ENCODE measurements around the gene OR2J1.
A peak's percentile ranks its signal among the peaks of the same experiment; 100 is the strongest.

Gene OR2J1

GRCh38 chr6:29099190-29099589 is at the start of gene OR2J1:
TSS of gene OR2J1 (plus strand) at chr6:29099490. CDS start at chr6:29100943, 1,453 bp downstream.
- Histone ChIP-seq H3K4me1 (ENCODE audit: insufficient read depth, low read length, severe bottlenecking) (no peaks in the 10 kb centered on the region), H3K9me2 (ENCODE audit: low read depth, low read length) (no peaks in the 10 kb centered on the region), H4K20me1 (ENCODE audit: insufficient read depth, low read length) (no peaks in the 10 kb centered on the region), H3K9ac (ENCODE audit: low read length) (no peak within 1 kb of the TSS), H2AFZ (ENCODE audit: low read length) (no peak within 1 kb of the TSS), H3K79me2 (ENCODE audit: insufficient read depth, low read length) (no peaks in the 10 kb centered on the region), H3K4me3 (ENCODE audit: low read depth, low read length, poor library complexity, severe bottlenecking) (no peak within 1 kb of the TSS), H3K36me3 (ENCODE audit: insufficient read depth, low read length) (no peaks in the 10 kb centered on the region), H3K4me2 (ENCODE audit: low read length) (no peak within 1 kb of the TSS), H3K9me3 (ENCODE audit: low read length) (no peaks in the 10 kb centered on the region), H3F3A (ENCODE audit: insufficient read depth, low read length) (no peaks in the 10 kb centered on the region), H3K27ac (ENCODE audit: low read depth, low read length, poor library complexity, severe bottlenecking) (no peak within 1 kb of the TSS), H3K27me3 (ENCODE audit: insufficient read depth, low read length) (no peaks in the 10 kb centered on the region)
- no peak for TF ChIP-seq EZH2 (IDR thresholded peaks at IDR 0.05; ENCODE audit: borderline replicate concordance, low read length)
- TF ChIP-seq, protein P1, sequence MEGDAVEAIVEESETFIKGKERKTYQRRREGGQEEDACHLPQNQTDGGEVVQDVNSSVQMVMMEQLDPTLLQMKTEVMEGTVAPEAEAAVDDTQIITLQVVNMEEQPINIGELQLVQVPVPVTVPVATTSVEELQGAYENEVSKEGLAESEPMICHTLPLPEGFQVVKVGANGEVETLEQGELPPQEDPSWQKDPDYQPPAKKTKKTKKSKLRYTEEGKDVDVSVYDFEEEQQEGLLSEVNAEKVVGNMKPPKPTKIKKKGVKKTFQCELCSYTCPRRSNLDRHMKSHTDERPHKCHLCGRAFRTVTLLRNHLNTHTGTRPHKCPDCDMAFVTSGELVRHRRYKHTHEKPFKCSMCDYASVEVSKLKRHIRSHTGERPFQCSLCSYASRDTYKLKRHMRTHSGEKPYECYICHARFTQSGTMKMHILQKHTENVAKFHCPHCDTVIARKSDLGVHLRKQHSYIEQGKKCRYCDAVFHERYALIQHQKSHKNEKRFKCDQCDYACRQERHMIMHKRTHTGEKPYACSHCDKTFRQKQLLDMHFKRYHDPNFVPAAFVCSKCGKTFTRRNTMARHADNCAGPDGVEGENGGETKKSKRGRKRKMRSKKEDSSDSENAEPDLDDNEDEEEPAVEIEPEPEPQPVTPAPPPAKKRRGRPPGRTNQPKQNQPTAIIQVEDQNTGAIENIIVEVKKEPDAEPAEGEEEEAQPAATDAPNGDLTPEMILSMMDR (IDR thresholded peaks at IDR 0.05; ENCODE audit: low read length), result no peak

DNA sequence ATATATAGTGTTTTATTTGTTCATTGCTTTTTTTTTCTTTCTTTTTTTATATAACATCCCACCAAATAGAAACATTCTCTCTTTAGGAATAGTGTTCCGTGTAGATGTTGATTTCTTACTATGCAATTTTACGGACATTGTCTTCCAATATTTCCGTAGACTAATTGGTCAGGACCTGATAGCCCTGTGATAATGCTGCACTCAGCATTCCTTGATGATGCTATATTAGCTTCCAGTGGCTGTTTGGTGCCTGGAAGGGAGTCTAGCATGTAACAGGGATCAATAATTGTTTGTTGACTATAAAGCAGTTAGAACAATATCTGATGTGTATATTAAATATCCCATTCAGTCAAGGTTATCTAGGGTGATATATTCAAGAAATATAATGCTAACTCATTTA is 47.6 kb upstream of the OR2J1 start:
- Histone ChIP-seq H3K9ac (ENCODE audit: low read length) (no peak overlapping the region), H4K20me1 (ENCODE audit: insufficient read depth, low read length) (no peaks in the 10 kb centered on the region), H3K4me3 (ENCODE audit: low read depth, low read length, poor library complexity, severe bottlenecking) (no peak overlapping the region), H3K9me3 (ENCODE audit: low read length) (no peaks in the 10 kb centered on the region), H3K4me1 (ENCODE audit: insufficient read depth, low read length, severe bottlenecking) (no peaks in the 10 kb centered on the region), H2AFZ (ENCODE audit: low read length) (no peak overlapping the region), H3F3A (ENCODE audit: insufficient read depth, low read length) (no peaks in the 10 kb centered on the region), H3K4me2 (ENCODE audit: low read length) (no peak overlapping the region), H3K27ac (ENCODE audit: low read depth, low read length, poor library complexity, severe bottlenecking) (no peak overlapping the region), H3K36me3 (ENCODE audit: insufficient read depth, low read length) (no peaks in the 10 kb centered on the region), H3K27me3 (ENCODE audit: insufficient read depth, low read length) (no peaks in the 10 kb centered on the region), H3K9me2 (ENCODE audit: low read depth, low read length) (no peaks in the 10 kb centered on the region), H3K79me2 (ENCODE audit: insufficient read depth, low read length) (no peaks in the 10 kb centered on the region)
- TF ChIP-seq, protein P1 (IDR thresholded peaks at IDR 0.05; ENCODE audit: low read length), result no peak
- TF ChIP-seq EZH2 (IDR thresholded peaks at IDR 0.05; ENCODE audit: borderline replicate concordance, low read length), result no peak

DNA sequence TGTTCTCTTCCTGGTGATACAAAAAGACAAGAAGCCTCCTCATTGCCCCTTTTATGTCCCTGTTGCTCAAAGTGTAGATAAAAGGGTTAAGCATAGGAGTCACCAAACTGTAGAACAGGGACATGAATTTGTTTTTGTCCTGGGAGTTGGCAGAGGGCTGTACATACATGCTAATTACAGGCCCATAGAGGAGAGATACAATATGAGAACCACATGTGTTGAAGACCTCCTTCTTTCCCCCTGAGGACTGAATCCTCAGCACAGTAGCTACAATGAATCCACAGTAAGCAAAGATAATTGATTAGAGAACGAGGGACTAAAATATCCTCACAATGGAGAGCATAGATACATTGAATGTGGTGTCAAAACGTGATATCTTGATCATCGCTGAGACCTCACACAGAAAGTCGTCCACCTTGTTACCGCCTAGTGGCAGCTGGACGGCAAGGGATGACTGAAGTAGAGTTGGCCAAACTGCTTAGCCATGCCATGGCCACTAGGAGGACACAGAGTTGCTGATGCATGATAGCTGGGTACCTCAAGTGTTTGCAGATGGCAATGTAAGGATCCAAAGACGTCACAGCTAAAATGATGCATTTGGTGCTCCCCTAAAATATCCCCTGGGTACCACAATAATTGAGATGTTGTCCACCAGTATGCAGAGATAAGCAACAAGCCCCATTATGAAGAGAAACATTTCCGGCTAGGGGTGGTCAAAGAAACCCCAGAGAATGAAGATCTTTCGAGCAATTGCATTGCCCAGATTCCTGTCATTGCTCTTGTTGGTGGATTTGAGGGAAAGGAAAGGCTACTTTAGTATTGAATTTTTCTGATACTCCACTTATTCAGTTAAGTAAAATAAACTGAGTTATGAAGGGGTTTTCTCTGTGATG is 27.2 kb upstream of the OR2J1 start:
- no peaks in the 10 kb centered on the region for H3K9me2 ChIP-seq (ENCODE audit: low read depth, low read length)
- TF ChIP-seq EZH2 (IDR thresholded peaks at IDR 0.05; ENCODE audit: borderline replicate concordance, low read length), result no peak
- TF ChIP-seq, protein P1 (IDR thresholded peaks at IDR 0.05; ENCODE audit: low read length), result peak; percentile 55
- no peaks in the 10 kb centered on the region for H3K36me3 ChIP-seq (ENCODE audit: insufficient read depth, low read length)
- no peak overlapping the region for H3K4me3 ChIP-seq (ENCODE audit: low read depth, low read length, poor library complexity, severe bottlenecking)
- H2AFZ ChIP-seq (ENCODE audit: low read length), result no peak overlapping the region
- H3K27me3 ChIP-seq (ENCODE audit: insufficient read depth, low read length), result no peaks in the 10 kb centered on the region
- no peaks in the 10 kb centered on the region for H3K4me1 ChIP-seq (ENCODE audit: insufficient read depth, low read length, severe bottlenecking)
- H3K4me2 ChIP-seq (ENCODE audit: low read length), result no peak overlapping the region
- H4K20me1 ChIP-seq (ENCODE audit: insufficient read depth, low read length), result no peaks in the 10 kb centered on the region
- no peaks in the 10 kb centered on the region for H3K79me2 ChIP-seq (ENCODE audit: insufficient read depth, low read length)
- H3K27ac ChIP-seq (ENCODE audit: low read depth, low read length, poor library complexity, severe bottlenecking), result no peak overlapping the region
- no peaks in the 10 kb centered on the region for H3F3A ChIP-seq (ENCODE audit: insufficient read depth, low read length)
- H3K9ac ChIP-seq (ENCODE audit: low read length), result no peak overlapping the region
- H3K9me3 ChIP-seq (ENCODE audit: low read length), result no peaks in the 10 kb centered on the region

All from OCI-LY1 (cell line).